K562 (cell line): ENCODE data around the gene COL5A3. TPM values are rescaled to one million over a fixed set of nuclear protein-coding genes. Genes with fewer than 3 reads are reported as not detected.

Experiments used
- FOXO4 ChIP-seq: fragments of 450-650 bp; formaldehyde crosslinking; IDR thresholded peaks from 2 replicates; pipeline ENCODE4 v1.4.0; 2020; ENCODE audit warnings: mild to moderate bottlenecking, moderate library complexity
- HINFP ChIP-seq: fragments of 450-650 bp; conservative IDR thresholded peaks from 2 replicates; pipeline ENCODE4 v1.6.1; 2016; ENCODE audit warnings: missing genetic modification characterization, low read depth, mild to moderate bottlenecking, control low read depth, missing compliant biosample characterization
- IRF2 ChIP-seq: sonication (generic); formaldehyde crosslinking; IDR thresholded peaks from 2 replicates; pipeline ENCODE4 v1.8.1; 2022; ENCODE audit warnings: mild to moderate bottlenecking, missing genetic modification reagents
- MCM3 ChIP-seq: fragments of 450-650 bp; IDR thresholded peaks from 2 replicates; pipeline ENCODE4 v1.6.1; 2016
- MNT ChIP-seq, 2 experiments: fragments of 450-650 bp; conservative IDR thresholded peaks; 2 replicates each; pipeline ENCODE4 v1.6.1; 2017; ENCODE audit warnings: mild to moderate bottlenecking in 2 of 2, moderate library complexity in 2 of 2
- TFAM ChIP-seq: fragments of 250-450 bp; sonication (Bioruptor Pico); conservative IDR thresholded peaks from 2 replicates; pipeline ENCODE4 v1.5.0; 2021; ENCODE audit warnings: mild to moderate bottlenecking, moderate library complexity
- ZBTB34 ChIP-seq: fragments of 250-450 bp; sonication (Bioruptor Pico); IDR thresholded peaks from 2 replicates; pipeline ENCODE4 v1.8.0; 2021; ENCODE audit warnings: mild to moderate bottlenecking, moderate library complexity
- ZNF124 ChIP-seq: sonication (generic); formaldehyde crosslinking; IDR thresholded peaks from 2 replicates; pipeline ENCODE4 v1.8.1; 2022; ENCODE audit warnings: missing genetic modification reagents
- ZNF316 ChIP-seq: fragments of 450-650 bp; IDR thresholded peaks from 2 replicates; pipeline ENCODE4 v1.6.1; 2016
- ZNF407 ChIP-seq: fragments of 450-650 bp; IDR thresholded peaks from 2 replicates; pipeline ENCODE4 v1.6.1; 2016; ENCODE audit warnings: low read depth
- ZSCAN32 ChIP-seq: fragments of 450-650 bp; formaldehyde crosslinking; IDR thresholded peaks from 2 replicates; pipeline ENCODE4 v1.4.0; 2020; ENCODE audit warnings: mild to moderate bottlenecking, moderate library complexity
- polyA plus RNA-seq, 8 experiments: library from polyadenylated mRNA; depleted of rRNA in 4 of 8; stranded (reverse) in 5 of 8; unstranded in 3 of 8; fragments of >200 nt; fragmentation: Nextera tagmentation in 2 of 8; fragmentation: Illumina TruSeq in 1 of 8; extraction: Ambion mirVana in 2 of 8; extraction: Trizol in 1 of 8; gene quantifications; 2 replicates each; pipeline versions ENCODE4 v1.2.1 to v1.2.3, GENCODE V29; 2011 to 2014; ENCODE audit warnings: inconsistent platforms in 1 of 8, missing spikeins in 1 of 8
- total RNA-seq, 7 experiments: library from RNA; depleted of rRNA in 6 of 7; stranded (reverse); fragments of >200 nt in 6 of 7; fragmentation: Illumina TruSeq in 2 of 7; extraction: Trizol in 2 of 7; gene quantifications; 2 replicates each; pipeline versions ENCODE4 v1.2.1 to v1.2.3, GENCODE V29; 2011 to 2021; ENCODE audit warnings: low replicate concordance in 1 of 7

Gene COL5A3
- total and polyA plus RNA-seq, 9 of the 15 experiments (the other 6 are each of a cell fraction or from before 2014, with no cell fraction given) = 0.01 to 0.02 TPM; not detected in 7

DNA sequence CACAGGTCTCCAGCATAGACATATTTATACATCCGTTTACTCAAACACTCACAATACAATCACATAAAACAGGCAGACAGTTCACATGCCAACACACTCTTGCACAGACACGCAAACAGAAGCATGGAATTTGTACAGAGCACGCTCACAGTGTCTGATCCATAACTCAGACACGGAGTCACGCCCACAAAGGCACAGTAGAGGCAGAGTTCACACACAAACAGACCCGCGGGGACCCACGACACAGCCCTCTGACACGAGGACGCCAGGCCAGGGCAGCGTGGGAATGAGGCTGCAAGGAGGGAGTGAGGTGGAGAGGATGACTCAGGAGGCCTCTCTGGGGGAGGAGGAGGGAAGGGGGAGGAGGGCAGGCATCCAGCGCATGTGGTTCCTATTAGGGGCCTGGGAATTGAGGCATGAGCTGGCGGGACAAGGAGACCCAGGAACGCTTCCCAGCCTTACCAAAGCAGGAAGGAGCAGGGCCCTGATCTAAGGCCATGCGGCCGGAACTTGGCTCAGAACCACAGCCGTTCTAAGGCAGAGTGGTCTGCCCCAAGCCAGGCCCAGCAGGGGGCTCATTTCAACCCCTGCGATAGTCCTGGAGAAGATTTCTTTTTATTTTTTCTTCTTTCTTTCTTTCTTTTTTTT, 64.9 kb downstream of the COL5A3 start (continued):
- TF ChIP-seq ZBTB34 (CRISPR knock-in tag) = no peak
- TF ChIP-seq TFAM (CRISPR knock-in tag) = no peak
- no peak for TF ChIP-seq FOXO4 (CRISPR knock-in tag)
- TF ChIP-seq MCM3 = no peak
- TF ChIP-seq ZSCAN32 = no peak
- peak; percentile 46 to 61; a peak in 2 of 4 replicates for TF ChIP-seq MNT (conservative IDR thresholded peaks at IDR 0.05)
- TF ChIP-seq ZNF407 = no peak
- TF ChIP-seq ZNF124 = no peak
- no peak for TF ChIP-seq IRF2 (CRISPR knock-in tag)
- peak; percentile 65; the same call in 1 of the 2 replicates for TF ChIP-seq ZNF316
- no peak for TF ChIP-seq HINFP (tag)
